Posterior vena cava (tissue), 2 donors: ENCODE results near the gene KDM5A. TPM values are rescaled to one million over a fixed set of nuclear protein-coding genes. Genes with fewer than 3 reads are reported as not detected.

Experiments
- DNase-seq: peaks from one replicate; pipeline ENCODE4 v3.0.0-alpha.2; 2020; ENCODE audit warnings: low spot score
- intact Hi-C, 2 donors: fragments of 100-400 bp; cut with DNase I; formaldehyde crosslinking; loops; one replicate each; pipeline versions ENCODE4 v1.14.1 to v1.14.2; 2022 to 2023
- total RNA-seq, 2 donors: library from RNA; stranded (reverse); fragmentation: NEBNext Ultra II Directional; extraction: Animal tissue kit (Norgen Biotek cat#: 25700); gene quantifications; one replicate each; pipeline ENCODE4 v1.2.1, GENCODE V29; 2021
- donor health status: DM: yes; HTN: yes; CAD: no.
- donor health status: DM: yes; HTN: yes; CAD: no.

KDM5A gene
- total RNA-seq, 2 donors from 2014 or later, result 48.1 to 50.1 TPM

DNA sequence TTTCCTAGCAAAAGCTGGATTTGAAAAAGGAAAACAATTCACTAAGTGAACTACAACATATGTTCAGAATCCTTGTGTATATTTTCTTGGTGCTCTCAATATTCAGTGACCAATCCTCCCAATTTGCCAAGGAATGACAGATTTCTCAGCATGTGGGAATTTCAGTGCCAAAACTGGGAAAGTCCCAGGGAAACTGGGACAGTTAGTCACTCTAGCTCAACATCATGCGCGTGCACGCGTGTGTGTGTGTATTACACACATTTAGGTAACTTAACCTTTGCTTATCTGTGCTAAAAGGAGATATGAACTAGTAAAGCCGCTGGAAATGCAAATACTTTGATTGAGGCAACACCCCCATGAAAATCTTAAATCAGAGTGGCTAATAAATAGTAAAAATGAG lies 100.4 kb downstream of the KDM5A start:
- DNase-seq, result peak; percentile 74
- intact Hi-C loops, result no loop called here

DNA sequence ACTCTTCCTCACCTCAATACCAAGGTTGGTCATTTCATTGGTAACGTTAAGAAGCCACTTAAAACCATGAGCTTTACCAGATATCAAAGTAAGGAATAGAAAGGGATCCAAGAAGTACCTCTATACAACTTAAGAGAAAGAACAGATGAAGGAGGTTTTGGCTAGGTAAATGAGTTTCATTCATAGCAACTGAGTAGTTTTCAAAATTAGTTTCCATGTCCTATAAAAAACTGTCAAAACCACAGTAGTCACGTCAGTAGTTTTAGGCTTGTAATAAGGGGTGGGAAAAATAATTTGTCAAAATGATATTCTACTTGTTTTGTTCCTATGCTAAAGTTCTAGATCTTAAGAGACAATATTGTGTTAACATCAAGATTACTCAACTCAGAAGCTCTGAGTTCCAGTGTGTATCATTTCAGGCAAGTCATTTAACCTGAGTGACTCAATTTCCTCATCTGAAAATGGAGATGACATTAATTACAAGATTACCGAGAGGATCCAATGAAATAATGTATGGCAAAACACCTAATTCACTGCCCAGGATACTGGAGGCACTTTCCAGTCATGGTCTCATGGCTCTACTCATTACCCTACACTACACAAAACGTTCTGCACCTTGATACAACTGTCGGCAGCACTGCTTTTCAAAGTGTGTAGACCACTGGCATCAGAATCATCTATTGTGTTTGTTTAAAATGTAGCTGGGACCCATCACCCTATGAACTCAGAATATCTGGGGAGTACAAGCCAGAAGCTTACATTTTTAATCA lies 102.4 kb downstream of the KDM5A start:
- intact Hi-C loops, result no loop called here
- DNase-seq, result no peak

DNA sequence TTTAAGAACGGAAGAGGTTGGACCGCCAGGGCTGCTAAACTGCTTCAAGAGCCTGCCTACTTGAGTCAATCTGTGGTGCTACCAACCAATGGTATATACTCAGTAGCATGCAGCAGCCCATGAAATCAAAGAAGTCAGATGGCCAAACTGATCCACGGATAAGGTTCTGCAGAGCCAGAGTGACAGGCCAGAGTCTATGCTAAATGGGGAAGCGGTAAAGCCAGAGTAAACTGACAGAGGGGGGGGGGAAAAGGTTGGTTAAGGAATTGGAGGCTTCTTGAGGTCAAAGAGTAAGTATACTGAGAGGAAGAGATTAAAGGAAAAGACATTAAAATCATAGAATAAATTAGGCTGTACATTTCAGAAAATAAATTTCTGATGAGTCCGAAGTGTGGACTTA lies 111.1 kb downstream of the KDM5A start:
- intact Hi-C loops, result no loop called here
- no peak for DNase-seq

DNA sequence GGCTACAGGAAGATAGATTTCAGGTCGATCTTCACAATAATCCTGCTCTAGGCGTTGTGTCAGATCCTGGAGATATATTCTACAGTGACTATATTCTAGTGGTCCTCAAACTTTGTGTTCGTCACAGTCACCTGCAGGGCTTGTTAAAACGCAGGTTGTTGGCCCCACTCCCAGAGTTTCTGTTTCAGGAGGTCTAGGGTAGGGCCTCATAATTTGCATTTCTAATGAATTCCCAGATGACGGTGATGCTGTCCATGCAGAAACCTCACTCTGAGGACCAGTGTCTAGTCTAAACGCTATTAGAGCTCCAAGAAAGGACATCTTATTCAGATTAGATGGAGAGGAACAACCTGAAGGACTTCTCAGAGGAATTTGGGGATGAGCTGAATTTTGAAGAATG lies 113.3 kb downstream of the KDM5A start:
- DNase-seq, result no peak
- intact Hi-C loops, result no loop called here

DNA sequence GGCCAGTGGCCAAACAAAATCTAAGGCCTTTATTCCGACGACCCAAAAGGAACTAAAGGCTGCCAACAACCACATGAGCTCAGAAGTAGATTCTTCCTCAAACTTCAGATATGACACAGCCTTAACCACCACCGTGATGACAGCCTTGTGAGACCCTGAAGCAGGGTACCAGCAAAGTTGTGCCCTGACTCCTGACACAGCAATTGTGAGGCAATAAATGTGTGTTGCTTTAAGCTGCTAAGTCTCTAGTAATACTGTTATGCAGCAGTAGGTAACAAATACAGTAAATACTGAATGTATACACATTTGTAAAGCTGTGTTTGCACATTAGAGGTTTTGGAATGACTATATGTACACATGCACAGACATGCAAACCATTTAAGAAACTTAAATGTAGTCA lies 115.7 kb downstream of the KDM5A start:
- intact Hi-C loops, result loop anchor here in 1 of 2 donors (5.0 kb wide), 1 partner anchor 1229 kb away; no protein-coding TSS in a partner anchor
- DNase-seq, result no peak

DNA sequence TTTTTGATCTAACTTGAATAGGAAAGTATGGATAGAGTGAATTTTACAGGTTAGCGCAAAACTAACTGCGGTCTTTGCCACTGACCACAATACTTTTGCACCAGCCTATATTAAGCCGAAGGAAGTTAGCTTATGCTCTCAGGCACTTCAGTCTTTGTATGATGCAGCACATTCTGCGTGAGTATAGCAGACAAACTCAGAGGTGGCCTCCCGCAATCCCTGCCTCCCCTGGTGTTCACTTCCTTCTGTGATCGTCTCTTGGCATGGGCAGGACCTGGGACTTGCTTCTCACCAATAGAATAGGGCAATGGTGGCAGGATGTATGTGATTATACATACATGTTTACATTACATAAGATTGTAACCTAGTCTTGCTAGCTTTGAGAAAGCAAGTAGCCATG lies 116.2 kb downstream of the KDM5A start:
- no peak for DNase-seq
- intact Hi-C loops, result loop anchor here in 1 of 2 donors (5.0 kb wide), 1 partner anchor 1229 kb away; no protein-coding TSS in a partner anchor

DNA sequence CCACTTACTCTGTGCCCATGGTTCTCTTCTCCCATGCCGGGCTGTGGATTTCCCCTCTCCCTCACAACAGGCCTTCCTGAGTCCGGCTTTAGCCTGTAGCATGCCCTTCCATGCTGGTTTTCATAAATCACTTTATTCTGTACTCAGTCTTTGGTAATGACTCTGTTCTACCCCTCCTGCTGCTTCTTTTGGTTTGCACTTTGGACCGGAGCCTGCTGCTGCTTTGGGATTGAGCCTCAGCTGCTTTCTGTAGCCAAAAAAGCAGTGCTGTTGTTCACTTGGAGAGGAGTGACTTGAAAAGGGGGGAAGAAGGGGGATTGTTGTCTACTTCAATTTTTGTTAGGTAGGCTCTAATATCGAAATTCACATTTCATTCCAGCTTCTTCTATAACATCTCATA lies 118.0 kb downstream of the KDM5A start:
- DNase-seq, result no peak
- intact Hi-C loops, result loop anchor here in 1 of 2 donors (5.0 kb wide), 1 partner anchor 1231 kb away; no protein-coding TSS in a partner anchor

DNA sequence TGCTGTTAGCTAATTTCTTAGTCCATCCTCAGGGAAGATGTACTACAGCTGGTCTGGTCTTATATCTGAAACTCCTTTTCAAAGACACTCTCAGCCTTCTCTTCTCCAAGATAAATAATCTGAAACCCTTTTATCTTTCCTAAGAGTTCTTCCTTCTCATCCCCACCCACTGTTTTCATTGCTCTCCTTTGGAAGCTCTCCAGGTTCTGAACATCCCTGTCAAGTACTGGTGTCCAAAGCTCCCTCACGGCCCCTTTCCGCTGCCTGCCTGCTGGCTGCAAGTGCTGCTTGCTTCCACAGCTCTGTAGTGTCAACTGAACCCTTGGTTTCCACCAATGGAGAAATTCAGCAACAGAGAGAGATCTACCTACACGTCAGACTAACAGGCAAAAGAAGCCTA lies 119.9 kb downstream of the KDM5A start:
- no peak for DNase-seq

DNA sequence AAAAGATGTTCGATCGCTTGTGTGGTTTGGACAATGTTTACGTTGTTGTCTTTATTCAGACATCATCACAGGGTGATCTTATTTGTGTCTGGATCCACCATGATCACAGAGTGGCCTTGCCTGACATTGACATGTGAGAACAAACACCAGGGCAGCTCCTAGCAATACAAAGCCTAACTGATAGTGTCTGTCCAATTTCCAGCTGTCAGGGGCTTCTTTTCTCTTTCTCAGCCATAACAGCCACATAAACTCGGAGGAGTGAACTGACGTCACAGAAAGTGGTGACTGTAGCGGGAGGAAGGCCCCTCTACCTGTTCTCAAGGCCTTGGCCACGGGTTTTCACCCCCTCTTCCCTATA lies 120.7 kb downstream of the KDM5A start:
- no peak for DNase-seq
- intact Hi-C loops, result no loop called here

More for the DNA sequence above, 119.9 kb downstream of the KDM5A start:
- intact Hi-C loops, result no loop called here

DNA sequence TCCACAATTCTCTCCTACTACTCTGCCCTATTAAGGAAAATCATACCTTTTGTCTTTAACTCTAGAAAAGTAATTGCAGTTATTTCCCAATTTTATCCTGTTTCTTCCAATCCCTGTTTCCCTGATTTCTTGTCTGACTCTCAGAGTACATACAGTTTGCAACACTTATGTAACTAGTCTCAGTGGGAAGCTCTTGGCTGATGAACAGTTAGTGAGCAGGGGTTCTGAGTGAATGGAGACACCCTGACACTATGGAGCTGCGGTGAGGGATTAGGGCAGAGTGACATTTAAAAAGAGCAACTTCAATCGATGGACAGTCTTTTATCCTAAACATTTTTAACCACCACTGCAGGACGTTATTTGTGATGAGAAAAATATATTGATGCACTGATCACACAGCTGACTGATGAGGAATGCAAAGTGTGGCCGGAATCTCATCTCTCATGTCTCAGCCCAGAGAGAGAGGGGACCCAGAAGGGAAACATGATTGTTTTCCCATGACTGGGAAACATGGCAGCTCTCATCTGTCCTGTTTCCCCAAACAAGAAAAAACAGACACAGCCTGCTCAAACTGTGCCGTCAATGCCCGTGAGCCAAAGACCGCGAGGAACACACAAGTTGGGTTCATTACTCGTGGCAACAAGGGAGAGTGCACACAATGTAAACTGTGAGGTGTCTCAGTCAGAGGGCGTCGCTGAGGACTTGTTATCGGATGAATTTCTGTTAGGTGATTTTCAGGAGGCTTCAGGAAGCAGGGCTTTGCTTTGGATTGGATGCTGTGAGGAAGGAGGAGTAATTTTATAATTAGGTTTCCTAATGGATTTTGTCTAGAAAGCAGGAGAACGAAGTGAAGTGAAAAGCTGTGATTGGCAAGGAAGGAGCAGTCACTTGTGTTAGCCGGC lies 121.3 kb downstream of the KDM5A start:
- intact Hi-C loops, result no loop called here

DNA sequence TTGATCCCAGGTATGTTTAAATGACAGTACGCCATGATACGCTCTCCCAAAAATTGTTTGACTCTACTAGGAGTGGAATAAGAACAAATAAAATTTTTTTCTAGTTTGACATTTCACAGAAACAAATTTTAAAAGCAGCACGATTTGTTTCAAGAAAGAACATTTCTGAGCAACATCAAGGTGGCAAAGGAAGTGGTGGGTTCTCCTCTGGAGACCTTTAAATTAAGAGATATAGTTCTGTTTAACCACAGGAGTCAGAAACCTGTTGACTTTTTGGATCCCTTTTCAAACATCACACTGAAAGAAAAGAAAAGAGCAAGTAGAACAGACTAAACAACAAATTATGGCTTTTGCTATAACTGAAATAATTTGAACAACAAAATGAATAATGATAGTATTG lies 124.0 kb downstream of the KDM5A start:
- intact Hi-C loops, result no loop called here

More for the DNA sequence above, 121.3 kb downstream of the KDM5A start:
- no peak for DNase-seq

DNA sequence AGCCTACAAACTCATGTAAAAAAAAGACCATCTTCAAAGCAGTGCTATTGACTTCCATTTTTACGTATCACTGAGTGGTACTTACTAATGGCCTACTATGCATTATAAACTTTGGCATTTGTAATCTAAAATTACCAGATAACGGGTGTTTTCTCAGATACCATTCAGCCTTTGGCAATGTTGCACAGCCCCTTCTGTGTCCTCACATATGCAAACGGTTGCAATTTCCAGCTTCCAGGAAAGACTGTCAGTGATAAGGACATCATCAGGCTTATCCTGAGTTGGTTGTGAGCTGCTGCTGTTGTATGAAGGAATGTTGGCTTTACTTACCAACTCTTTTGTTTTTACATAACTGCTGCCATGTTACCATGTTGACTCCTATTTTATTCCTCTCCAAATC lies 124.9 kb downstream of the KDM5A start:
- intact Hi-C loops, result no loop called here
- no peak for DNase-seq

More for the DNA sequence above, 124.0 kb downstream of the KDM5A start:
- DNase-seq, result no peak

DNA sequence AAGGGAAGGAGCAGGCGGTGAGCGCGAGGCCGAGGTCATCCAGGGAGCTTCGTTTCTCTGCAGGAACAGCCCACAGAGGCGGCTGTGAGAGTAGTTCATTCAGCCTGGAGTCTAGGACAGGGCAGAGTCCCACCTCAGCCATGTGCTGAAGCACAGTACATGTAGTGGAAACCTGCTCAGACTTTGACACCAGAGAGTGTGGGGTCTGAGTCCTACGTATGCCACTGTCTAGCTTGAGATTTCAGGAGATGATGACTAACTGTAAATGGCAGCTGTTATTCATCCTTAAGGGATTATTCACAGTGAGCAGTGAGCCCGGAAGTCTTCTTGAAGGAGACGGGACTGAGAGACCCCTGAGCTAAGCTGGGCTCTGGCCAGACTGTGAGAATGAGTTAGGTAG lies 125.5 kb downstream of the KDM5A start:
- DNase-seq, result no peak
- intact Hi-C loops, result no loop called here

DNA sequence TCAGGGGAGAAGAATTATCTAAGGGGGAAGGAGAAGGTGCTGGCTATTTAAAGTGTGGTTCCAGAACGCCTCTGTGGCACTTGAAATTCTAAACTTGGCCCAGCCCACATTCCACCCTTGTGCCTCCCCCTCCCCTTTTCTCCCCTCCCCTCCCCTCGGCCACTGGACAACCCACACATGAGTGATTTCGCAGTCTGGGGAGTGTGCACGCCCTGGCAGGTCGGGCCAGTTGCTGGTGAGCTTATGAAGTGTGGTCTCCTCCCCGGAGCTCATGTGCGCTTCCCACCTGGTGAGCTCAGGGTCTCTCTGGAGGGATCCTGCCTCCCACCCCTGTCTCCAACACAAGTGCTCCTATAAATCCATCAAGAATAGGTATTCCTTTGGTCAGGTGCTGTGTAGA lies 126.3 kb downstream of the KDM5A start, which contains the start of gene SLC6A13:
TSS of gene SLC6A13 (minus strand) at position 20 of the 400 bp plus-strand sequence. CDS start 2,784 bp downstream, outside the sequence.
- intact Hi-C loops, result no loop called here
- no peak for DNase-seq

DNA sequence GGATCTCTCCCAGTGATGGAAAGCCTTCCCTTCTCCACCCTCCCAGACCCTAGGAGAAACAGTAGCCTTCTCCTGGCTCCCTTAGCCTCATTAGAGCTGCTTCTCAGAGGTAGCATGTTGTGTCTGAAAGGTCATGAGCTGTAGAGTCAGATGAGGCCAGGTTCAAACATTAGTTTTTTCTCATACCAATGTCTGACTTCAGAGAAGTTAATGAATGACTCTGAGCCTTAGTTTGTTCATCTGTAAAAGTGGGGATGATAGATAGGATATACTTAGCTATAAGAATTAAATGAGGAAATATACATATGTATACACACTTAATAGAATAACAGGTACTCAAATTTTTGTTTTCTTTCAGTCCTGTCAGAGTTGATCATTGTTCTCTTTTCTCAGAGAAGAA lies 127.0 kb downstream of the KDM5A start:
- intact Hi-C loops, result no loop called here
- no peak for DNase-seq

DNA sequence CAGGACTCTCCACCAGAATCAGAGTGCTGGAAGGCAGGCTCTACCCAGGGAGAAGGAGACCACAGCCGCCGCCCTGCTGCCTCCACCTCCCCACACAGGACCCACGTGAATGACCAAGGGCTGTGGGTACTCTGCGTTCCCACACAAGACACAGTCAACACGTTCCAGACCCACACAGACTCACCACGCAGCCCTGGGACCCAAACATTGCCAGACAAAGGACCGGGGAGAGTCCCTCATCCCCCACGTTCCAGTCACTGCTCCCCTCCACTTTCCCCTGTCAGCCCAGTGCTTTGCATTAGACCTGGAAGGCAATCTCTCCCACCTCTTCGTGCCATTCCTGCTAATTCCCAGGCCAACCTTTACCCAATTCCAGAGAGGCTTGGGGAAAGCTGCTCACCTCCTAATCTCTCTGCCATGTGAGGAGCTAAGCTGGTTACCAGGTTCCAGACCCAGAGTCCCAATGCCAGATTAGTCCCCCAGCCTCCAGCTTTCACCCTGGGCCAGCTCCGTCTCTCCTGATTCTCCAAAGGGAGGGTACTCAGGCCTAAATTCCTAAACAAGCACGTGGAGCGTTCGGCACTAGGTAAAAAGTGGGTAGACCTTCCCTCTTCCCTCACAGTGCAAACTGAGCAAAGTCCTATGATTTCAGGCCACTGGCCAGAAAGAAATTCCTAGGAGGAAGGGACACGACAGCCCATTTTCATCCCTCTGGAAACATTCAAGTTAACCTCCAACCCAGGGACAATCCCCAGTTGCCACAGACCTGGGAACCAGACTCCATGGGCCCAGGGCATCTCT lies 131.4 kb downstream of the KDM5A start:
- intact Hi-C loops, result no loop called here
- no peak for DNase-seq

DNA sequence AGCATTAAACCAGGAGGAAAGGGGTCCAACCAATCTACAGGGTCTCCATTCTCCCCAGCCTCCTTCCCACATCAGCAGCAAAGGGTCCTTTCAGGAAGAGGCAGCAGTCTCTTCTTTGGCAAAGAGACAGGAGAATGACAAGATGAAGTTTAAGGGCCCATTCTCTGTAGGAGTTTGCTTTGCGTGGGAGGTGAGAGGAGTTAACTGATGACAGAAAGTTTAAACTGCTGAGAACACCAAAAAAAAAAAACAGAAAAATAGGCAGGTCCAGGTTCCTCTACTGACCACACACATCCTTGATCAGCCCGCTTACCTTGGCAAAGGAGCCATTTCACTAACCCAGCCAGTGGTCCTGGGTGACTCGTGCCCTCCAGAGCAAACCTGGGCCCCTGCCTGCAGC lies 132.2 kb downstream of the KDM5A start:
- intact Hi-C loops, result no loop called here
- no peak for DNase-seq

DNA sequence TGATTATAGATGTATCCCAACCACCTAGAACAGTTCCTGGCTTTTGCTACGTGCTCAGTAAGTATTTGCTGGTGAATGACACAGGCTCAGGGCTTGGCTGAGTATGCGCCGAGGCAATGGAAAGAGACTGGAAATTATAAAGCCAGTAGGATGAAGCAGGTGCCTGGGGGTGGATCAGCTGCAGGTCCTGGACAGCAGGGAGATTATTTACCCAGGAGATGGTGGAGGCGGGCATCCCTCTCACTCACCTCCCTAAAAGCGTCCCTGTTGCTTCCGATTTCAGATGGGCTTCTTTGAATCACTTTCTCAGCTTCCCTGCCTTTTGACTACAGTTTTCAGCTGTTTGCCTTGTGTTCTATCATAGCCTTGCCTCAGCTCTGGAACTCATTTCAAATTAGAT lies 132.9 kb downstream of the KDM5A start:
- intact Hi-C loops, result no loop called here
- no peak for DNase-seq

DNA sequence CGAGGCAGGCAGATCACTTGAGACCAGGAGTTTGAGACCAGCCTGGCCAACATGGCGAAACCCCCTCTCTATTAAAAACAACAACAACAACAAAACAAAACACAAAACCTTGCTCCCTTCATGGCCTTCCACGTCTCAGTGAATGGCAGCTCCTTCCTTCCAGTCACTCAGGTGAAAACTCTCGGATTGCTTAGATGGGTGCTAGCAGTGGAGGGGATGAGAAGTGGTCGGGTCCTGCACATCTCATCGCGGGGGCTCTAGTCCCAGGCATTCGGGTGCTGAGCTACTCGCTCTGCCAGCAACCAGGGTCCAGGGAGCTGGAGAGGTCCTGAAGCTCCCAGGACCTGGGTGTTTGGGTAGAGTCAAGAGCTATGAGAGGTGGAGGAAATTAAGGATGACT lies 134.2 kb downstream of the KDM5A start:
- DNase-seq, result no peak
- intact Hi-C loops, result no loop called here

DNA sequence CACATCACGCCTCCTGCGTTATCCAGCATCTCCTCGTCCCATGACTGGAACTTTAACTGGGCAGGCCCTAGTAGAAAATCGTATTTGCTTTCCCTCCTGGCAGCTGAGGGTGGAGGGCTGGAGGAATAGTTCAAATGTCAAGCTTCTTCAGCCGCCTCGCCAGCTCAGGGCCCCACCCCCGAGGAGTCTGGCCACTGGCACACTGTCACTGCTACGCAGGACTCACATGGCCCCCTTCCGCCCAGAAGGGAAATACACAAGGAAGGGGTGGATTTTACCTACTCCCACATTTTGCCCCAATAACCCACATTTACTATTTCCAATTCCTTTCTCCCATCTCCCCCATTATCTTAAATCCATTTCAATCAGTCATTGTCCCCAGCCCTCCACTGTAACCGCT lies 135.1 kb downstream of the KDM5A start:
- DNase-seq, result no peak
- intact Hi-C loops, result no loop called here
